HG03342 (cell line): ENCODE results near the gene ZSCAN10.
A peak's percentile ranks its signal among the peaks of the same experiment; 100 is the strongest.

ENCODE experiments used
- ATAC-seq: cut with Tn5 transposase; IDR thresholded peaks from one replicate; pipeline ENCODE4 v1.9.1; 2021; ENCODE audit warnings: mild to moderate bottlenecking, moderate library complexity; ENCODE audit not compliant: unreplicated experiment

ZSCAN10 gene

DNA sequence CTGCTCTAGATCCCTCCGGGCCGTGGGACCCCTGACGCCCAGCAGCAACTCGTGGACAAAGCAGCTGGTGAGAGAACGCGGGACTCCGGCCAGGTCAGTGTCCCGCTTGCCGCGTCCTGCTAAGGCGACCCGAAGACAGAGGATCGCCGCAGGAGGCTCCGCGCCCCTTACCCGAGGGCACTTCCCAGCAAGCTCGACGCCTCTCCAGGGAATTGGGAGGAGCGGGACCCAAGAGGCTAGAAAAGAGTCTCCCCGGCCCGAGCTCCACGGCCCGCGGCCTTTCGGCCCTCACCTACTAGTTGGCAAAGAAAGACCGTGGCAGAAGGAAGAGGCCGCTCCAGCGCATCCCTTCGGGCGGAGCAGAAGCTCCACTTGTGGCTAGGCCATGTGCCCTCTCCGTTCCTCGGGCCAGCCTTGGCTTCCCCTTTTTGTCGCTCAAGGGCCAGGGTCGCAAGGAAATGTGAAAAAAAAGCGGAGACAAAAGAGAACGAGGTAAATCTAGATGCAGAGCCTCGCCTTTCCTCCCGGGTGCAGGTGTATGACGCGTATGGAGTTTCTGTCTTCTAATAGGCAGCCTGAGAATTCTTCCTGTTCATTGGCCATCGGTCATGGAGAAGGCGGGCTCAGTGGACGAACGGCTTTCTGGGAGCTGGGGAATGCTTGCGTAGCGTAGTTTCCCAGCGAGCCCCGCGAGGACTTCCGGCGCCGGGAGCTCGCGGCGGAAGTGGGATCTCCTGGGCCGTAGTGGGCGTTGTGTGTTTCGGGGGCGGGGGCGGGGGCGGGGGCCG is 35.4 kb upstream of the ZSCAN10 start, which contains the start of gene ZNF213:
ZNF213 (plus strand) TSS at position 692 of the 788 bp plus-strand sequence. CDS start 2,252 bp downstream, outside the sequence.
- ATAC-seq: peak; percentile 88

- ATAC-seq: no peak
These were observed 34.8 kb upstream of the ZSCAN10 start for GRCh38 chr16:3133844-3134243.

DNA sequence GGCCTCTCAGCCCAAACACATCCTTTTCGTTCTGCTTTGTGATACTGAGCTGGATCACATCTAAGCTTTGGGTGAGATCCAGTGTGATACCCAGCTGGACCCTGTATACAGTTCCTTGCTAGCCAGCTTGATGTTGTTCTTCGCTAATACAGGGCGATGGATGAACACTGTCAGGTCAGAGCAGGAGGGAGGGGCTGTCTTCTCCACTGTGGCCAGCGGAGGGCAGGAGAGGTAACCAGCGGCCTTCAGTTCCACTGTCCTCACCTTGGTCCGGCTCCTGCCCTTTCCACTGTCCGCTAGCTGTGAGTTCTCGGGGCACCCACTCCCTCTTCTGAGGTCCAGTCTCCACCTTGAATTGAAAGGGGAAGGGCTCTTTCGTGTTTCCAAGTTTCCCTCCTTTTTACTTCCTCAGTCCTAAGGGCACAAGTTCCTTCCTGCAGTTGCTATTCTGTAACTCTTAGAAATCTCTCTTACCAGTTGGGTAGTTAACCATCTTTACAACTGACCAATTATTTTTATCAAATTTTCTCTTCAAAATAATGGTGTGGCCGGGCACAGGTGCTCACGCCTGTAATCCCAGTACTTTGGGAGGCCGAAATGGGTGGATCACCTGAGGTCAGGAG is 32.8 kb upstream of the ZSCAN10 start:
- ATAC-seq: no peak

GRCh38 chr16:3129137-3130131 is 30.3 kb upstream of the ZSCAN10 start:
- ATAC-seq: peak; percentile 46

GRCh38 chr16:3127745-3128144 is 28.7 kb upstream of the ZSCAN10 start:
- no peak for ATAC-seq

DNA sequence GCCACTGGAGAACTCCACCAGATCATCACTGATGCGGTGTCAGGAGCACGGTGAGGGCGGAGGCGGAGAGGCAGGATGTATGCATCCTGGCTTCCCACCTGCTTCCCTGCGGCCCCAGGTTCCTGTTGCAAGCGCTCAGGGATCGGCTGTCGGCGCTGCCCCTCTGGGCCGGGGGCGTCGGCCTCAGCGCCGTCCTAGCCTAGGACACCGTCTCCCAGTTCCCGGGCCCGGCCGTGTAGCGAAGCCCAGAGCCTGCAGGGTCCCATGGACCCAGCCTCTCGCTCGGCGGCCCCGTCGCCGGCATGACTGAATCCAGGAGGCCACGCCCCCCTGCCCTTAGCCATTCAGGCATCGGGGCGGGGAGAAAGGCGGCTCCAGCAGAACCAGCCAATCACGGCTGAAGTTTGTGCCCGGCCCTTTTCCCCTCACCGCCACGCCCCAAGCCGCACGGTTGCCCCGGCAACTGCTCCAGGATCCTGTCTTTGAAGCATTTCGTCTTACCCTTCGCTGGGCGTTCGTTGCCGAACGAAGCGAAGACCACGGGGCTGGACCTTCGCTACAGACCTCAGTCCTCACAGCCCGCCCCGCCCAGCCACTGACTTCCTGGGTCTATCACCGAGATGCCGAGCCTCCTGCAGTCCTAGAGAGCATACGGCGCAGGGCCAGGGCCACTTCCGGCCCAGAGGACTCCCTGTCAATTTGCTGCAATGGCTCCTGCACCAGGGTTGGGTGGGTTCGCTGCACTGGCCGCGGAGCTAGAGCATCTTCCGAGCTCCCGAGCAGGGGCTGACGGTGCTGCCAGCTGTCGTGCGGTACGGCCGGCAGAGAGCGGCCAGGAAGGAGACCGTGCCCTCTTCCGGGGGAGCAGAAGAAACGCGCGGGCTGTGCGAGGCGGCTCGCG is 25.1 kb upstream of the ZSCAN10 start:
- ATAC-seq: peak; percentile 79

GRCh38 chr16:3122926-3123570 is 24.0 kb upstream of the ZSCAN10 start:
- no peak for ATAC-seq

- ATAC-seq: no peak
These were observed 22.9 kb upstream of the ZSCAN10 start for GRCh38 chr16:3121851-3122467.

DNA sequence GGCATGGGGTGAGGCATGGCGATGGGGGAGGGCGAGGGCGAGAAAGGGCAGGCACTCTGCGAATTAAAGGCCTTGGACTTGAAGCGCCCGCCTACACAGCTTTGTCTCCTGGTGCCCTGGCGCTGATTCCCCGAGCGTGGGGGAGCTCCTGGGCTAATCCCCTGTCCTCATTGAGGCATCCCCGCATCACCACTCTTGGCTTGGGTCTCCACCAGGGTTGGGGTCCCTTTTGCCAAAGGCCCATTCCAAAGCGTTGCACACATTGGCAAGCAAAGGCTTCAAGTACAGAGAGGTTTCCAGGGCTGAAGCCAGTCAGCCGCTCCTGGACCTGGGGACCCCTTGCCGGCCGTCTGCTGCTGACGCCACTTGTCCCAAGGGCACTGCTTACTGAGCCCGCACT is 21.3 kb upstream of the ZSCAN10 start:
- ATAC-seq: no peak

DNA sequence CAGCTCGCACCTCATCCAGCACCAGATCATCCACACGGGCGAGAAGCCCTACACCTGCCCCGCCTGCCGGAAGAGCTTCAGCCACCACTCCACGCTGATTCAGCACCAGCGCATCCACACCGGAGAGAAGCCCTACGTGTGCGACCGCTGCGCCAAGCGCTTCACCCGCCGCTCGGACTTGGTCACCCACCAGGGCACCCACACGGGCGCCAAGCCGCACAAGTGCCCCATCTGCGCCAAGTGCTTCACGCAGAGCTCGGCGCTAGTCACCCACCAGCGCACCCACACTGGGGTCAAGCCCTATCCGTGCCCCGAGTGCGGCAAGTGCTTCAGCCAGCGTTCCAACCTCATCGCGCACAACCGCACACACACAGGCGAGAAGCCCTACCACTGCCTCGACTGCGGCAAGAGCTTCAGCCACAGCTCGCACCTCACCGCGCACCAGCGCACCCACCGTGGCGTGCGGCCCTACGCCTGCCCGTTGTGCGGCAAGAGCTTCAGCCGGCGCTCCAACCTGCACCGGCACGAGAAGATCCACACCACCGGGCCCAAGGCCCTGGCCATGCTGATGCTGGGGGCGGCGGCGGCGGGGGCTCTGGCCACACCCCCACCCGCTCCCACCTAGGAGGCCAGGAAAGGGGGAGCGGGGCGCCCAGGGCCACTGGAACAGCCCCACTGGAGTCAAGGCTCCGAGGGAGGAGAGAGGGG is 20.8 kb upstream of the ZSCAN10 start:
- ATAC-seq: no peak

- no peak for ATAC-seq
These were observed 20.2 kb upstream of the ZSCAN10 start for GRCh38 chr16:3119286-3119685.

- ATAC-seq: no peak
These were observed 19.8 kb upstream of the ZSCAN10 start for GRCh38 chr16:3118846-3119245.

DNA sequence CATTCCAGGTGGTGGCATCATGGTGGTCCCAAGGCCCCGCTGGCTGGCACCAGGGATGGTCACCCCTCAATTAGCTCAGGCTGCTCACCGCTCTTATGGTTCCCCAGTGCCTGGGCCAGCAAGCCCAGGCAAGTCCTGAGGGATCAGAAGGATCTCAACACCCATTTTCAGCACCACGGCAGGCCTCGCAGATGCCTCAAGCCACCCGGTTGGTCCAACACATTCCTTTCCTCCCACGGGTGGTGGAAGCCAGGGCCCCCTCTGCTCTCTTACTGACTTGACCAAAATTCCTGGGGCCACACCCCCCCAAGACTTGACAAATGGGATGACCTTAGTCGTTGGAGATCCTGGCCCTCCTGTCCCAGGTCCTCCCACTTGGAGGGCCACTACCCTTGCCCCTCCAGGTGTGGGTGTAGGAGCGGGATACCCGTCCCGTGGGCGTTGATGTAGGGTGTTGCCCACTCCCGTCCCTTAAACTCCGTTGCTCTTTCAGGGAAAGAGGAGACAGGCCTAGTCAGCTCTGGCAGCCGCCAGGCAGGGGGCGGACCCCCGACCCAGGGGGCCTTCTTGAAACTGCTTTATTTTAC is 19.2 kb upstream of the ZSCAN10 start:
- ATAC-seq: no peak

- ATAC-seq: no peak
These were observed 16.5 kb upstream of the ZSCAN10 start for GRCh38 chr16:3115561-3115960.

DNA sequence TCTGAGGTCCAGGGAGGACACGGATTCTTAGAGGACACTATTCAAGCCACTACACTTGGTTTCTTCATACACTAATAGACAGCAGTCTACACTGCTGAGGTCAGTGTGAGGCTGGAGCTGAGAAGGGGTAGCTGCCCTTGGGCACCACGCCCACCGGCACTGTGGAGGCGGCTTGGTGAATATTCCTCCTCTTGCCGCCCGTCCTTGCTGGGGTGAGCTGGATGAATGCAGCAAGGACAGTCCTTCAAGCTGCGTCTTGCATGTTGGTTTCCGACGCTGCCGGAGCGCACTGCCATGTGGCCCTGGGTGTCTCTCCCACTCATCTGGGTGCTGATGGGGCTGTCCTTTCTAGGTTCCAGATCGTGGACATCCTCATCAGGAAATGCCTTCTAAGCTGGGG is 15.9 kb upstream of the ZSCAN10 start:
- no peak for ATAC-seq

- no peak for ATAC-seq
These were observed 14.8 kb upstream of the ZSCAN10 start for GRCh38 chr16:3113765-3114479.

GRCh38 chr16:3112881-3113574 is 13.9 kb upstream of the ZSCAN10 start:
- ATAC-seq: no peak
